HepG2 (cell line): ENCODE measurements around the gene FXYD6. TPM values are rescaled to one million over a fixed set of nuclear protein-coding genes. Genes with fewer than 3 reads are reported as not detected.
A peak's percentile ranks its signal among the peaks of the same experiment; 100 is the strongest.

ENCODE experiments used
- GLI4 ChIP-seq: sonication (generic); formaldehyde crosslinking; IDR thresholded peaks from 2 replicates; pipeline ENCODE4 v1.5.1; 2020; ENCODE audit warnings: missing genetic modification reagents, mild to moderate bottlenecking, moderate library complexity, borderline replicate concordance
- JUND ChIP-seq: sonication (generic); formaldehyde crosslinking; IDR thresholded peaks from 2 replicates; pipeline ENCODE4 v1.8.0; 2022; ENCODE audit warnings: mild to moderate bottlenecking, missing genetic modification reagents
- MAFF ChIP-seq: IDR thresholded peaks from 2 replicates; pipeline ENCODE4 v1.6.1; 2011; ENCODE audit warnings: low read depth, low read length, improper control_type of control experiment
- PAXIP1 ChIP-seq: sonication (generic); formaldehyde crosslinking; conservative IDR thresholded peaks from 2 replicates; pipeline ENCODE4 v1.4.0; 2020; ENCODE audit warnings: mild to moderate bottlenecking, missing genetic modification reagents, moderate library complexity
- RCOR2 ChIP-seq: IDR thresholded peaks from 2 replicates; pipeline ENCODE4 v1.6.1; 2016; ENCODE audit warnings: missing biosample characterization, missing genetic modification reagents
- TBX2 ChIP-seq: sonication (generic); formaldehyde crosslinking; IDR thresholded peaks from 2 replicates; pipeline ENCODE4 v1.5.0; 2020; ENCODE audit warnings: missing genetic modification reagents, mild to moderate bottlenecking, borderline replicate concordance
- TP53 ChIP-seq: sonication (generic); formaldehyde crosslinking; conservative IDR thresholded peaks from 2 replicates; pipeline ENCODE4 v1.4.0; 2020; ENCODE audit warnings: missing genetic modification reagents
- ZBTB40 ChIP-seq, 2 experiments: fragments of 450-650 bp in 1 of 2; sonication (generic) in 1 of 2; formaldehyde crosslinking in 1 of 2; IDR thresholded peaks; 2 replicates each; pipeline versions ENCODE4 v1.6.1 to v1.8.0; 2016 to 2022; ENCODE audit warnings: antibody characterized with exemption in 1 of 2, mild to moderate bottlenecking in 1 of 2, missing genetic modification reagents in 1 of 2
- ZBTB44 ChIP-seq: sonication (generic); formaldehyde crosslinking; IDR thresholded peaks from 2 replicates; pipeline ENCODE4 v1.4.0; 2020; ENCODE audit warnings: missing genetic modification reagents
- ZNF234 ChIP-seq: sonication (generic); formaldehyde crosslinking; conservative IDR thresholded peaks from 2 replicates; pipeline ENCODE4 v1.5.1; 2020; ENCODE audit warnings: mild to moderate bottlenecking, missing genetic modification reagents
- ZNF552 ChIP-seq: sonication (generic); formaldehyde crosslinking; IDR thresholded peaks from 2 replicates; pipeline ENCODE4 v1.9.0; 2022; ENCODE audit warnings: missing genetic modification reagents, mild to moderate bottlenecking, borderline replicate concordance
- ZNF850 ChIP-seq: sonication (generic); formaldehyde crosslinking; conservative IDR thresholded peaks from 2 replicates; pipeline ENCODE4 v1.9.0; 2021; ENCODE audit warnings: mild to moderate bottlenecking, missing genetic modification reagents
- polyA plus RNA-seq, 8 experiments: library from polyadenylated mRNA; depleted of rRNA in 3 of 8; stranded (reverse) in 7 of 8; unstranded in 1 of 8; fragments of >200 nt; fragmentation: Illumina TruSeq in 4 of 8; extraction: Trizol in 4 of 8; gene quantifications; 2 replicates each; pipeline versions ENCODE4 v1.2.1 to v1.2.3, GENCODE V29; 2011 to 2016; ENCODE audit warnings: low read depth in 4 of 8, missing spikeins in 1 of 8, mixed read lengths in 1 of 8; ENCODE audit not compliant: insufficient read depth in 1 of 8
- total RNA-seq, 5 experiments: library from RNA; depleted of rRNA; stranded (reverse); fragments of >200 nt; fragmentation: Illumina TruSeq; extraction: Trizol; gene quantifications; 2 replicates each; pipeline ENCODE4 v1.2.3, GENCODE V29; 2016; ENCODE audit warnings: low read depth in 1 of 5

FXYD6 gene
- total and polyA plus RNA-seq, 2 of the 13 experiments (the other 11 are each of a cell fraction or from before 2014, with no cell fraction given), result not detected

- TF ChIP-seq PAXIP1 (no peak), MAFF (no peak), ZBTB44 (CRISPR knock-in tag) (no peak), TBX2 (peak; percentile 37; the same call in 1 of the 2 replicates), RCOR2 (CRISPR knock-in tag) (no peak), ZBTB40 (IDR thresholded peaks at IDR 0.05) (no peak), ZBTB40 (CRISPR knock-in tag; IDR thresholded peaks at IDR 0.05) (no peak), ZNF850 (no peak), JUND (no peak), ZNF234 (CRISPR knock-in tag) (no peak), TP53 (CRISPR knock-in tag) (no peak), GLI4 (CRISPR knock-in tag) (no peak), ZNF552 (CRISPR knock-in tag) (0 out of 2 replicates have a peak, but pooled peaks have one; percentile 19)
Measured at GRCh38 chr11:117823294-117823945, 53.0 kb downstream of the FXYD6 start (continued).
